Mesenchymal stem cell (in vitro differentiated cells and primary cell): Measurements from ENCODE around the gene AGO4.
"Not testable (repeated sequence)": the region's sequence is repeated elsewhere in the genome, so short reads cannot be mapped to it uniquely, and the experiment has no call there.

Source experiments
- DNase-seq: peaks from one replicate; pipeline ENCODE4 v3.0.0-alpha.2; 2013
- H2AFZ ChIP-seq: one replicate; pipeline ENCODE4 v1.6.1; 2013; ENCODE audit warnings: low read depth, mild to moderate bottlenecking, control low read depth, inconsistent platforms, low read length, moderate library complexity
- H2AK5ac ChIP-seq: 2 replicates; pipeline ENCODE4 v1.6.1; 2013; ENCODE audit warnings: low read length, moderate library complexity, mild to moderate bottlenecking, inconsistent platforms; ENCODE audit not compliant: severe bottlenecking
- H2BK120ac ChIP-seq: one replicate; pipeline ENCODE4 v1.6.1; 2013; ENCODE audit warnings: low read depth, mild to moderate bottlenecking, inconsistent platforms, low read length, moderate library complexity
- H2BK12ac ChIP-seq, 2 experiments: one replicate each; pipeline ENCODE4 v1.6.1; 2013; ENCODE audit warnings: inconsistent platforms in 2 of 2, low read length in 2 of 2, mild to moderate bottlenecking in 2 of 2, moderate library complexity in 2 of 2, control low read depth in 1 of 2
- H2BK15ac ChIP-seq: one replicate; pipeline ENCODE4 v1.6.1; 2013; ENCODE audit warnings: mild to moderate bottlenecking, low read depth, inconsistent platforms; ENCODE audit not compliant: poor library complexity, severe bottlenecking
- H2BK5ac ChIP-seq: 2 replicates; pipeline ENCODE4 v1.6.1; 2013; ENCODE audit warnings: low read depth, mild to moderate bottlenecking, low read length, control low read depth, inconsistent platforms; ENCODE audit not compliant: poor library complexity, severe bottlenecking
- H3K14ac ChIP-seq, 2 experiments: one replicate each; pipeline ENCODE4 v1.6.1; 2013; ENCODE audit warnings: inconsistent platforms in 2 of 2, low read length in 2 of 2, control low read depth in 1 of 2, mild to moderate bottlenecking in 1 of 2, moderate library complexity in 1 of 2
- H3K18ac ChIP-seq, 2 experiments: one replicate each; pipeline ENCODE4 v1.6.1; 2013; ENCODE audit warnings: inconsistent platforms in 2 of 2, low read length in 2 of 2, control low read depth in 1 of 2, low read depth in 1 of 2, mild to moderate bottlenecking in 1 of 2
- H3K23ac ChIP-seq, 2 experiments: one replicate each; pipeline ENCODE4 v1.6.1; 2013; ENCODE audit warnings: inconsistent platforms in 2 of 2, low read length in 2 of 2, mild to moderate bottlenecking in 2 of 2, moderate library complexity in 2 of 2, control low read depth in 1 of 2
- H3K27ac ChIP-seq: 2 replicates; pipeline ENCODE4 v1.5.1; 2013; ENCODE audit warnings: mild to moderate bottlenecking, moderate library complexity, low read length, control low read depth, inconsistent platforms; ENCODE audit not compliant: poor library complexity, severe bottlenecking
- H3K27me3 ChIP-seq, 2 experiments: 2 replicates each; pipeline versions ENCODE4 v1.6.1 to v1.7.0; 2013; ENCODE audit warnings: low read length in 2 of 2, mild to moderate bottlenecking in 2 of 2, moderate library complexity in 2 of 2, control low read depth in 1 of 2, inconsistent platforms in 1 of 2; ENCODE audit not compliant: control insufficient read depth in 1 of 2, insufficient read depth in 1 of 2
- H3K36me3 ChIP-seq, 2 experiments: 2 replicates each; pipeline versions ENCODE4 v1.6.1 to v1.7.0; 2013; ENCODE audit warnings: low read length in 2 of 2, control low read depth in 1 of 2, inconsistent platforms in 1 of 2, low read depth in 1 of 2, mild to moderate bottlenecking in 1 of 2; ENCODE audit not compliant: insufficient read depth in 2 of 2, control insufficient read depth in 1 of 2
- H3K4ac ChIP-seq, 2 experiments: one replicate each; pipeline ENCODE4 v1.6.1; 2013; ENCODE audit warnings: inconsistent platforms in 2 of 2, low read length in 2 of 2, mild to moderate bottlenecking in 2 of 2, moderate library complexity in 2 of 2, control low read depth in 1 of 2, low read depth in 1 of 2
- H3K4me1 ChIP-seq: 2 replicates; pipeline ENCODE4 v1.6.1; 2013; ENCODE audit warnings: low read depth, low read length, control low read depth; ENCODE audit not compliant: control insufficient read depth, insufficient read depth
- H3K4me2 ChIP-seq: 2 replicates; pipeline ENCODE4 v1.6.1; 2013; ENCODE audit warnings: low read length, mild to moderate bottlenecking, inconsistent platforms; ENCODE audit not compliant: poor library complexity, severe bottlenecking
- H3K4me3 ChIP-seq, 2 experiments: 2 replicates each; pipeline versions ENCODE4 v1.5.1 to v1.7.0; 2013; ENCODE audit warnings: low read length in 2 of 2, mild to moderate bottlenecking in 2 of 2, control low read depth in 1 of 2, low read depth in 1 of 2; ENCODE audit not compliant: insufficient read depth in 1 of 2
- H3K79me1 ChIP-seq: replicated peaks from 2 replicates; pipeline ENCODE4 v1.6.1; 2013; ENCODE audit warnings: mild to moderate bottlenecking, control low read depth, low read length, inconsistent platforms; ENCODE audit not compliant: poor library complexity, severe bottlenecking
- H3K9ac ChIP-seq: 2 replicates; pipeline ENCODE4 v1.7.0; 2013; ENCODE audit warnings: mild to moderate bottlenecking, low read length, moderate library complexity
- H3K9me3 ChIP-seq: 2 replicates; pipeline ENCODE4 v1.7.0; 2013; ENCODE audit warnings: mild to moderate bottlenecking, low read length; ENCODE audit not compliant: control insufficient read depth
- H4K8ac ChIP-seq: one replicate; pipeline ENCODE4 v1.6.1; 2013; ENCODE audit warnings: inconsistent platforms, mild to moderate bottlenecking, low read length, moderate library complexity
- H4K91ac ChIP-seq: one replicate; pipeline ENCODE4 v1.6.1; 2013; ENCODE audit warnings: mild to moderate bottlenecking, low read length, inconsistent platforms
- WGBS: methylation state at CpG from one replicate; pipeline ENCODE4 v1.1.7; 2013; ENCODE audit warnings: mixed read lengths; 5-methylcytosine and 5-hydroxymethylcytosine counted together

The AGO4 gene

GRCh38 chr1:35790670-35791069, 17.1 kb upstream of the AGO4 start:
- H3K4me2 ChIP-seq: no peak overlapping the region
- H3K9me3 ChIP-seq: no peaks in the 10 kb centered on the region
- no peak overlapping the region for H2BK12ac ChIP-seq
- no peaks in the 10 kb centered on the region for H3K79me1 ChIP-seq
- no peak overlapping the region for H3K23ac ChIP-seq
- no peaks in the 10 kb centered on the region for H3K4me1 ChIP-seq
- no peak overlapping the region for H2AFZ ChIP-seq
- no peak overlapping the region for H4K91ac ChIP-seq
- no peak overlapping the region for H4K8ac ChIP-seq
- no CpG with 5 or more reads among the region's 2 CpGs for WGBS
- no peak overlapping the region for H2AK5ac ChIP-seq
- H3K14ac ChIP-seq: no peak overlapping the region
- H3K27ac ChIP-seq: no peak overlapping the region
- no peaks in the 10 kb centered on the region for H3K27me3 ChIP-seq
- H3K4ac ChIP-seq: no peak overlapping the region
- DNase-seq: no peak
- H3K9ac ChIP-seq: no peak overlapping the region
- H2BK5ac ChIP-seq: no peak overlapping the region
- H2BK15ac ChIP-seq: no peak overlapping the region
- no peaks in the 10 kb centered on the region for H3K36me3 ChIP-seq
- no peak overlapping the region for H3K4me3 ChIP-seq
- H3K18ac ChIP-seq: no peak overlapping the region
- H2BK120ac ChIP-seq: no peak overlapping the region

GRCh38 chr1:35795295-35795694, 12.5 kb upstream of the AGO4 start:
- H3K27me3 ChIP-seq: no peaks in the 10 kb centered on the region
- no peaks in the 10 kb centered on the region for H3K9me3 ChIP-seq
- H3K4ac ChIP-seq: no peak overlapping the region
- no peak overlapping the region for H4K8ac ChIP-seq
- no peak overlapping the region for H3K14ac ChIP-seq
- H3K27ac ChIP-seq: no peak overlapping the region
- H2AFZ ChIP-seq: no peak overlapping the region
- no peaks in the 10 kb centered on the region for H3K4me1 ChIP-seq
- H3K79me1 ChIP-seq: no peaks in the 10 kb centered on the region
- no peak overlapping the region for H2BK15ac ChIP-seq
- H2BK120ac ChIP-seq: no peak overlapping the region
- H3K4me2 ChIP-seq: no peak overlapping the region
- no peak overlapping the region for H3K4me3 ChIP-seq
- no peak overlapping the region for H3K9ac ChIP-seq
- WGBS: 93% methylated on average over 6 of the region's 7 CpGs
- H3K36me3 ChIP-seq: no peaks in the 10 kb centered on the region
- H3K18ac ChIP-seq: no peak overlapping the region
- H4K91ac ChIP-seq: no peak overlapping the region
- no peak for DNase-seq
- H2BK12ac ChIP-seq: no peak overlapping the region
- H3K23ac ChIP-seq: no peak overlapping the region
- no peak overlapping the region for H2BK5ac ChIP-seq
- no peak overlapping the region for H2AK5ac ChIP-seq

DNA sequence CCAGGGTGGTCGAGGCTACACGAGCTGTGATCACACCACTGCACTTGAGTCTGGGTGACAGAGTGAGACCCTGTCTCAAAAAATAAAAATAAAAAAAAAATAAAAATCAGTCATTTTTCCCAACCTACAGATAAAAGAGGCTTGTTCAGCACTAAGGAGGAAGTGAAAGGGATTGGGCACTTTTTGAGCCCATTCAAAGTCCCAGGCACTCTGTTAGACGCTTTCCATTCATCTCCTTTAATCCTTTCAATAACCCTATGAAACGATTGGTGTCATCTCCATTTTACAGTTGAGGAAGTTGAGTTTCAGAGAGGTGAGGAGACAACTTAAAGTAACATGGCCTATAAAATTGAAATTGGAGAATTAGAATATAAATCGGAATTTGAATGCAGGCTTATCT, 10.4 kb upstream of the AGO4 start:
- Histone ChIP-seq H3K4me2 (no peak overlapping the region), H3K27me3 (no peaks in the 10 kb centered on the region), H3K14ac (no peak overlapping the region), H3K79me1 (no peaks in the 10 kb centered on the region), H3K9ac (no peak overlapping the region), H2AK5ac (no peak overlapping the region), H3K9me3 (no peaks in the 10 kb centered on the region), H4K91ac (no peak overlapping the region), H3K18ac (no peak overlapping the region), H3K36me3 (no peaks in the 10 kb centered on the region), H2BK12ac (no peak overlapping the region), H2BK120ac (no peak overlapping the region), H3K4ac (no peak overlapping the region), H3K4me1 (no peaks in the 10 kb centered on the region), H3K27ac (no peak overlapping the region), H2BK5ac (no peak overlapping the region), H2AFZ (no peak overlapping the region), H3K4me3 (no peak overlapping the region), H3K23ac (no peak overlapping the region), H2BK15ac (no peak overlapping the region), H4K8ac (no peak overlapping the region)
- DNase-seq: no peak
- WGBS: 100% methylated on average over 2 of the region's 5 CpGs

- H3K23ac ChIP-seq, H2BK15ac ChIP-seq, H2BK5ac ChIP-seq, H3K4me1 ChIP-seq, H3K4ac ChIP-seq, H2AK5ac ChIP-seq, DNase-seq, H3K27me3 ChIP-seq, H2BK120ac ChIP-seq, H2BK12ac ChIP-seq, H3K18ac ChIP-seq, H4K8ac ChIP-seq, H4K91ac ChIP-seq, H3K36me3 ChIP-seq, H3K9me3 ChIP-seq, H3K14ac ChIP-seq, H3K27ac ChIP-seq, H3K4me2 ChIP-seq, H2AFZ ChIP-seq, H3K4me3 ChIP-seq, H3K9ac ChIP-seq, H3K79me1 ChIP-seq: not testable (repeated sequence)
- WGBS: 94% methylated on average over 2 of the region's 2 CpGs
Observed at GRCh38 chr1:35798019-35798418, 9.8 kb upstream of the AGO4 start.
